WTC11 (cell line): Measurements from ENCODE around the gene ABCC4. TPM values are rescaled to one million over a fixed set of nuclear protein-coding genes. Genes with fewer than 3 reads are reported as not detected.

ENCODE experiments used
- ATAC-seq: fragments of 200-7000 bp; cut with Tn5 transposase; 2 replicates; pipeline ENCODE4 v1.10.0; 2021; ENCODE audit warnings: mild to moderate bottlenecking, moderate library complexity
- CTCF ChIA-PET: fragments of 300-600 bp; sonication (Branson Sonifier 250); formaldehyde crosslinking; loops from one replicate; lab custom pipeline; 2021; ENCODE audit warnings: antibody characterized with exemption; lab: Charles Lee
- POLR2A ChIA-PET: fragments of 350-600 bp; sonication (Branson Sonifier 250); formaldehyde crosslinking; loops from one replicate; lab custom pipeline; 2021; ENCODE audit warnings: antibody characterized with exemption; lab: Charles Lee
- DNase-seq: peaks from one replicate; pipeline ENCODE4 v3.0.0; 2021; ENCODE audit warnings: low spot score
- H3K27ac Mint-ChIP-seq: 2 replicates; pipeline ENCODE4 v1.8.0; 2021; ENCODE audit warnings: mixed read lengths
- H3K27me3 Mint-ChIP-seq: 2 replicates; pipeline ENCODE4 v1.8.0; 2021; ENCODE audit warnings: low read depth, mild to moderate bottlenecking, moderate library complexity, mixed read lengths
- H3K36me3 Mint-ChIP-seq: 2 replicates; pipeline ENCODE4 v1.8.0; 2021; ENCODE audit warnings: mixed read lengths
- H3K4me1 Mint-ChIP-seq: 2 replicates; pipeline ENCODE4 v1.8.0; 2022; ENCODE audit warnings: mixed read lengths
- H3K4me3 Mint-ChIP-seq: 2 replicates; pipeline ENCODE4 v1.8.0; 2021; ENCODE audit warnings: mild to moderate bottlenecking, moderate library complexity, mixed read lengths
- H3K9me3 Mint-ChIP-seq: 2 replicates; pipeline ENCODE4 v1.8.0; 2021; ENCODE audit warnings: mixed read lengths
- EMX1 ChIP-seq: fragments of 250-450 bp; sonication (Bioruptor Pico); IDR thresholded peaks from 2 replicates; pipeline ENCODE4 v1.8.0; 2021; ENCODE audit warnings: mild to moderate bottlenecking
- ERG ChIP-seq: fragments of 250-450 bp; sonication (Bioruptor Pico); IDR thresholded peaks from 2 replicates; pipeline ENCODE4 v1.8.0; 2021; ENCODE audit warnings: mild to moderate bottlenecking
- NR3C1 ChIP-seq: sonication (generic); formaldehyde crosslinking; conservative IDR thresholded peaks from 2 replicates; pipeline ENCODE4 v1.8.1; 2023; ENCODE audit warnings: low read depth, mild to moderate bottlenecking, missing genetic modification reagents
- PREB ChIP-seq: sonication (generic); formaldehyde crosslinking; IDR thresholded peaks from 2 replicates; pipeline ENCODE4 v1.8.1; 2022; ENCODE audit warnings: mild to moderate bottlenecking, missing genetic modification reagents, moderate library complexity, borderline replicate concordance
- SMAD4 ChIP-seq: sonication (generic); formaldehyde crosslinking; IDR thresholded peaks from 2 replicates; pipeline ENCODE4 v1.8.0; 2022; ENCODE audit warnings: mild to moderate bottlenecking, missing genetic modification reagents
- TEAD1 ChIP-seq: sonication (generic); formaldehyde crosslinking; IDR thresholded peaks from 2 replicates; pipeline ENCODE4 v1.8.0; 2022; ENCODE audit warnings: mild to moderate bottlenecking, missing genetic modification reagents
- ZNF121 ChIP-seq: sonication (generic); formaldehyde crosslinking; IDR thresholded peaks from 2 replicates; pipeline ENCODE4 v1.8.0; 2023; ENCODE audit warnings: missing genetic modification reagents
- ZNF138 ChIP-seq: sonication (generic); formaldehyde crosslinking; conservative IDR thresholded peaks from 2 replicates; pipeline ENCODE4 v1.8.1; 2022; ENCODE audit warnings: mild to moderate bottlenecking, moderate library complexity, missing genetic modification reagents
- ZNF263 ChIP-seq: sonication (generic); formaldehyde crosslinking; IDR thresholded peaks from 2 replicates; pipeline ENCODE4 v1.8.1; 2022; ENCODE audit warnings: low read depth, mild to moderate bottlenecking, moderate library complexity, missing genetic modification reagents
- ZNF396 ChIP-seq: fragments of 250-450 bp; sonication (Bioruptor Pico); IDR thresholded peaks from 2 replicates; pipeline ENCODE4 v1.8.0; 2021; ENCODE audit warnings: mild to moderate bottlenecking, moderate library complexity, borderline replicate concordance
- ZNF416 ChIP-seq: fragments of 250-450 bp; sonication (Bioruptor Pico); IDR thresholded peaks from 2 replicates; pipeline ENCODE4 v1.9.0; 2021; ENCODE audit warnings: mild to moderate bottlenecking, inconsistent platforms
- ZNF512 ChIP-seq: sonication (generic); formaldehyde crosslinking; IDR thresholded peaks from 2 replicates; pipeline ENCODE4 v1.8.1; 2022; ENCODE audit warnings: missing genetic modification reagents, borderline replicate concordance
- total RNA-seq: library from RNA; stranded (reverse); gene quantifications from 3 replicates; pipeline ENCODE4 v1.2.3, GENCODE V29; 2021
- TF ChIP-seq, protein P1 (sequence below): sonication (generic); formaldehyde crosslinking; IDR thresholded peaks from 2 replicates; pipeline ENCODE4 v1.8.1; 2022; ENCODE audit warnings: low read depth, mild to moderate bottlenecking, moderate library complexity, missing genetic modification reagents, borderline replicate concordance
- TF ChIP-seq, protein P2 (sequence below): sonication (generic); formaldehyde crosslinking; IDR thresholded peaks from 2 replicates; pipeline ENCODE4 v1.8.1; 2023; ENCODE audit warnings: mild to moderate bottlenecking, missing genetic modification reagents, borderline replicate concordance
- TF ChIP-seq, protein P3 (sequence below): sonication (generic); formaldehyde crosslinking; conservative IDR thresholded peaks from 2 replicates; pipeline ENCODE4 v1.8.1; 2023; ENCODE audit warnings: mild to moderate bottlenecking, low read depth, missing genetic modification reagents, moderate library complexity

ABCC4 gene
- total RNA-seq, 1 experiment from 2014 or later = 7.2 TPM

GRCh38 chr13:95138876-95139585, 162.2 kb downstream of the ABCC4 start:
- Mint-ChIP-seq H3K9me3 (peaks cover 3% of the 10 kb centered on the region; the same call in 1 of the 2 replicates), H3K4me1 (peaks cover 12% of the 10 kb centered on the region; the same call in 1 of the 2 replicates), H3K4me3 (no peak overlapping the region), H3K27ac (no peak overlapping the region), H3K36me3 (no peaks in the 10 kb centered on the region), H3K27me3 (no peaks in the 10 kb centered on the region)
- no peak for ATAC-seq
- no peak for TF ChIP-seq ZNF121 (CRISPR knock-in tag)
- TF ChIP-seq, protein P1, sequence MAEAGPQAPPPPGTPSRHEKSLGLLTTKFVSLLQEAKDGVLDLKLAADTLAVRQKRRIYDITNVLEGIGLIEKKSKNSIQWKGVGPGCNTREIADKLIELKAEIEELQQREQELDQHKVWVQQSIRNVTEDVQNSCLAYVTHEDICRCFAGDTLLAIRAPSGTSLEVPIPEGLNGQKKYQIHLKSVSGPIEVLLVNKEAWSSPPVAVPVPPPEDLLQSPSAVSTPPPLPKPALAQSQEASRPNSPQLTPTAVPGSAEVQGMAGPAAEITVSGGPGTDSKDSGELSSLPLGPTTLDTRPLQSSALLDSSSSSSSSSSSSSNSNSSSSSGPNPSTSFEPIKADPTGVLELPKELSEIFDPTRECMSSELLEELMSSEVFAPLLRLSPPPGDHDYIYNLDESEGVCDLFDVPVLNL (CRISPR knock-in tag) = no peak
- TF ChIP-seq, protein P2, sequence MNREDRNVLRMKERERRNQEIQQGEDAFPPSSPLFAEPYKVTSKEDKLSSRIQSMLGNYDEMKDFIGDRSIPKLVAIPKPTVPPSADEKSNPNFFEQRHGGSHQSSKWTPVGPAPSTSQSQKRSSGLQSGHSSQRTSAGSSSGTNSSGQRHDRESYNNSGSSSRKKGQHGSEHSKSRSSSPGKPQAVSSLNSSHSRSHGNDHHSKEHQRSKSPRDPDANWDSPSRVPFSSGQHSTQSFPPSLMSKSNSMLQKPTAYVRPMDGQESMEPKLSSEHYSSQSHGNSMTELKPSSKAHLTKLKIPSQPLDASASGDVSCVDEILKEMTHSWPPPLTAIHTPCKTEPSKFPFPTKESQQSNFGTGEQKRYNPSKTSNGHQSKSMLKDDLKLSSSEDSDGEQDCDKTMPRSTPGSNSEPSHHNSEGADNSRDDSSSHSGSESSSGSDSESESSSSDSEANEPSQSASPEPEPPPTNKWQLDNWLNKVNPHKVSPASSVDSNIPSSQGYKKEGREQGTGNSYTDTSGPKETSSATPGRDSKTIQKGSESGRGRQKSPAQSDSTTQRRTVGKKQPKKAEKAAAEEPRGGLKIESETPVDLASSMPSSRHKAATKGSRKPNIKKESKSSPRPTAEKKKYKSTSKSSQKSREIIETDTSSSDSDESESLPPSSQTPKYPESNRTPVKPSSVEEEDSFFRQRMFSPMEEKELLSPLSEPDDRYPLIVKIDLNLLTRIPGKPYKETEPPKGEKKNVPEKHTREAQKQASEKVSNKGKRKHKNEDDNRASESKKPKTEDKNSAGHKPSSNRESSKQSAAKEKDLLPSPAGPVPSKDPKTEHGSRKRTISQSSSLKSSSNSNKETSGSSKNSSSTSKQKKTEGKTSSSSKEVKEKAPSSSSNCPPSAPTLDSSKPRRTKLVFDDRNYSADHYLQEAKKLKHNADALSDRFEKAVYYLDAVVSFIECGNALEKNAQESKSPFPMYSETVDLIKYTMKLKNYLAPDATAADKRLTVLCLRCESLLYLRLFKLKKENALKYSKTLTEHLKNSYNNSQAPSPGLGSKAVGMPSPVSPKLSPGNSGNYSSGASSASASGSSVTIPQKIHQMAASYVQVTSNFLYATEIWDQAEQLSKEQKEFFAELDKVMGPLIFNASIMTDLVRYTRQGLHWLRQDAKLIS (CRISPR knock-in tag) = no peak
- no peak for TF ChIP-seq ZNF396 (CRISPR knock-in tag)
- no peak for TF ChIP-seq SMAD4 (CRISPR knock-in tag)
- TF ChIP-seq TEAD1 (CRISPR knock-in tag) = no peak
- no peak for DNase-seq
- ChIA-PET POLR2A (no interaction called here), CTCF (no interaction called here)

- ChIA-PET POLR2A (no interaction called here), CTCF (no interaction called here)
- Mint-ChIP-seq H3K4me1 (peaks cover 19% of the 10 kb centered on the region), H3K9me3 (peaks cover 7% of the 10 kb centered on the region; the same call in 1 of the 2 replicates), H3K4me3 (no peak overlapping the region), H3K36me3 (no peaks in the 10 kb centered on the region), H3K27me3 (no peaks in the 10 kb centered on the region), H3K27ac (no peak overlapping the region)
- ATAC-seq (no peak), DNase-seq (no peak)
- TF ChIP-seq ZNF263 (CRISPR knock-in tag) (no peak), ZNF138 (CRISPR knock-in tag) (no peak), EMX1 (CRISPR knock-in tag) (no peak), PREB (CRISPR knock-in tag) (no peak), NR3C1 (no peak), ZNF416 (CRISPR knock-in tag) (no peak), ERG (CRISPR knock-in tag) (no peak), ZNF512 (CRISPR knock-in tag) (no peak)
- TF ChIP-seq, protein P3, sequence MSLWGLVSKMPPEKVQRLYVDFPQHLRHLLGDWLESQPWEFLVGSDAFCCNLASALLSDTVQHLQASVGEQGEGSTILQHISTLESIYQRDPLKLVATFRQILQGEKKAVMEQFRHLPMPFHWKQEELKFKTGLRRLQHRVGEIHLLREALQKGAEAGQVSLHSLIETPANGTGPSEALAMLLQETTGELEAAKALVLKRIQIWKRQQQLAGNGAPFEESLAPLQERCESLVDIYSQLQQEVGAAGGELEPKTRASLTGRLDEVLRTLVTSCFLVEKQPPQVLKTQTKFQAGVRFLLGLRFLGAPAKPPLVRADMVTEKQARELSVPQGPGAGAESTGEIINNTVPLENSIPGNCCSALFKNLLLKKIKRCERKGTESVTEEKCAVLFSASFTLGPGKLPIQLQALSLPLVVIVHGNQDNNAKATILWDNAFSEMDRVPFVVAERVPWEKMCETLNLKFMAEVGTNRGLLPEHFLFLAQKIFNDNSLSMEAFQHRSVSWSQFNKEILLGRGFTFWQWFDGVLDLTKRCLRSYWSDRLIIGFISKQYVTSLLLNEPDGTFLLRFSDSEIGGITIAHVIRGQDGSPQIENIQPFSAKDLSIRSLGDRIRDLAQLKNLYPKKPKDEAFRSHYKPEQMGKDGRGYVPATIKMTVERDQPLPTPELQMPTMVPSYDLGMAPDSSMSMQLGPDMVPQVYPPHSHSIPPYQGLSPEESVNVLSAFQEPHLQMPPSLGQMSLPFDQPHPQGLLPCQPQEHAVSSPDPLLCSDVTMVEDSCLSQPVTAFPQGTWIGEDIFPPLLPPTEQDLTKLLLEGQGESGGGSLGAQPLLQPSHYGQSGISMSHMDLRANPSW = no peak
These were observed 164.2 kb downstream of the ABCC4 start for GRCh38 chr13:95137096-95137495.
